ENCODE data around the gene NID1. TPM values are rescaled to one million over a fixed set of nuclear protein-coding genes. Genes with fewer than 3 reads are reported as not detected.

Gene NID1
- total and polyA plus RNA-seq, 2 of the 4 experiments (the other 2 are of a cell fraction), result 21.9 to 83.3 TPM

DNA sequence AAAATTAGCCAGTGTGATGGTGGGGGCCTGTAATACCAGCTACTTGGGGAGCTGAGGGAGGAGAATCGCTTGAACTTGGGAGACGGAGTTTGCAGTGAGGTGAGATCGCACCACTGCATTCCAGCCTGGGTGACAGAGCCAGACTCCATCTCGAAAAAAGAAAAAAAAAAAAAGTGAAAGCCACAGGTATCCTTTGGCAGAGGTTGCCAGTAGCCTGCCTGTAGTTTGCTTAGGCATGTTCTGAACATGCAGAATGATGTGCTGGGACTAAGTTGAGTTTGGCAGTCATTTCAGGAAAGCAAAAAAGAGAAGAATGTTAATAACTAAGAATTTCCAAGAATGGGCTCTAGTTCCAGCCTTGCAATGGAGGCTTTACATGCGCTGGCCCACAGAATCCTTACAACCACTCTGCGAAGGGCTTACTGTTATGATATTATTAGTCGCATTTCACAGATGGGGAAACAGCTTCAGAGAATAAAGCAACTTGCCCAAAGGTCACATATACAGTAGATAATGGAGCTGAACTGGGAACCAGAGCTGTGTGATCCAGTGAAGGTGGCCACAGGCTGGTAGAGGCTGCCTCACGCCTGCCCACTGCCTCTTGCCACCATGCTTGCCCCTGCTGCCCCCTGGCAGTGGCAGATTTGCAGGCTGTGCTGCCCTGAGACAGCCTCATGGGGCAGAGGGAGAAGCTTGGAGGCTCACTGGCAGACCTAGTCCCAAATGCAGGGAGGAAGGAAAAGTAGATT, 131.7 kb downstream of the NID1 start:
- in situ Hi-C loops (cut with MboI; ENCODE audit: low sequenced_read_pairs), result no loop called here
- H3K4ac ChIP-seq (ENCODE audit: low read depth, low read length), result no peak overlapping the region
- H3K36me3 ChIP-seq (ENCODE audit: control insufficient read depth, insufficient read depth, low read length), result no peaks in the 10 kb centered on the region
- no peak overlapping the region for H3K27ac ChIP-seq (ENCODE audit: insufficient read depth, low read length)
- H2AK5ac ChIP-seq (ENCODE audit: low read depth, low read length), result no peak overlapping the region
- no peak overlapping the region for H3K9ac ChIP-seq (ENCODE audit: low read depth, low read length)
- no peaks in the 10 kb centered on the region for H4K20me1 ChIP-seq (ENCODE audit: insufficient read depth, low read length)
- peaks cover 1% of the 10 kb centered on the region; the same call in 1 of the 2 replicates for H3K4me1 ChIP-seq (ENCODE audit: control insufficient read depth, insufficient read depth, low read length)
- H3K4me2 ChIP-seq (ENCODE audit: low read depth, low read length), result no peak overlapping the region
- no peak overlapping the region for H4K5ac ChIP-seq (ENCODE audit: low read depth, low read length)
- dilution Hi-C loops (cut with HindIII; ENCODE audit: low sequenced_read_pairs, unreplicated experiment), result no loop called here
- TF ChIP-seq MXI1 (IDR thresholded peaks at IDR 0.05; ENCODE audit: borderline replicate concordance, low read depth, low read length), result no peak
- TF ChIP-seq SMC3 (IDR thresholded peaks at IDR 0.05; ENCODE audit: low read depth, low read length), result no peak
- TF ChIP-seq, protein P1, sequence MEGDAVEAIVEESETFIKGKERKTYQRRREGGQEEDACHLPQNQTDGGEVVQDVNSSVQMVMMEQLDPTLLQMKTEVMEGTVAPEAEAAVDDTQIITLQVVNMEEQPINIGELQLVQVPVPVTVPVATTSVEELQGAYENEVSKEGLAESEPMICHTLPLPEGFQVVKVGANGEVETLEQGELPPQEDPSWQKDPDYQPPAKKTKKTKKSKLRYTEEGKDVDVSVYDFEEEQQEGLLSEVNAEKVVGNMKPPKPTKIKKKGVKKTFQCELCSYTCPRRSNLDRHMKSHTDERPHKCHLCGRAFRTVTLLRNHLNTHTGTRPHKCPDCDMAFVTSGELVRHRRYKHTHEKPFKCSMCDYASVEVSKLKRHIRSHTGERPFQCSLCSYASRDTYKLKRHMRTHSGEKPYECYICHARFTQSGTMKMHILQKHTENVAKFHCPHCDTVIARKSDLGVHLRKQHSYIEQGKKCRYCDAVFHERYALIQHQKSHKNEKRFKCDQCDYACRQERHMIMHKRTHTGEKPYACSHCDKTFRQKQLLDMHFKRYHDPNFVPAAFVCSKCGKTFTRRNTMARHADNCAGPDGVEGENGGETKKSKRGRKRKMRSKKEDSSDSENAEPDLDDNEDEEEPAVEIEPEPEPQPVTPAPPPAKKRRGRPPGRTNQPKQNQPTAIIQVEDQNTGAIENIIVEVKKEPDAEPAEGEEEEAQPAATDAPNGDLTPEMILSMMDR (conservative IDR thresholded peaks at IDR 0.05; ENCODE audit: low read depth, low read length), result no peak
- TF ChIP-seq, protein P2, sequence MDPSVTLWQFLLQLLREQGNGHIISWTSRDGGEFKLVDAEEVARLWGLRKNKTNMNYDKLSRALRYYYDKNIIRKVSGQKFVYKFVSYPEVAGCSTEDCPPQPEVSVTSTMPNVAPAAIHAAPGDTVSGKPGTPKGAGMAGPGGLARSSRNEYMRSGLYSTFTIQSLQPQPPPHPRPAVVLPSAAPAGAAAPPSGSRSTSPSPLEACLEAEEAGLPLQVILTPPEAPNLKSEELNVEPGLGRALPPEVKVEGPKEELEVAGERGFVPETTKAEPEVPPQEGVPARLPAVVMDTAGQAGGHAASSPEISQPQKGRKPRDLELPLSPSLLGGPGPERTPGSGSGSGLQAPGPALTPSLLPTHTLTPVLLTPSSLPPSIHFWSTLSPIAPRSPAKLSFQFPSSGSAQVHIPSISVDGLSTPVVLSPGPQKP (IDR thresholded peaks at IDR 0.05; ENCODE audit: borderline replicate concordance, low read depth, low read length), result no peak
- TF ChIP-seq MAZ (IDR thresholded peaks at IDR 0.05; ENCODE audit: borderline replicate concordance, low read depth, low read length), result no peak
- TF ChIP-seq NFE2L2 (IDR thresholded peaks at IDR 0.05; ENCODE audit: low read depth, low read length), result no peak
- TF ChIP-seq, protein P3, sequence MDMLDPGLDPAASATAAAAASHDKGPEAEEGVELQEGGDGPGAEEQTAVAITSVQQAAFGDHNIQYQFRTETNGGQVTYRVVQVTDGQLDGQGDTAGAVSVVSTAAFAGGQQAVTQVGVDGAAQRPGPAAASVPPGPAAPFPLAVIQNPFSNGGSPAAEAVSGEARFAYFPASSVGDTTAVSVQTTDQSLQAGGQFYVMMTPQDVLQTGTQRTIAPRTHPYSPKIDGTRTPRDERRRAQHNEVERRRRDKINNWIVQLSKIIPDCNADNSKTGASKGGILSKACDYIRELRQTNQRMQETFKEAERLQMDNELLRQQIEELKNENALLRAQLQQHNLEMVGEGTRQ (IDR thresholded peaks at IDR 0.05; ENCODE audit: low read depth, low read length), result no peak
- no peak for TF ChIP-seq POLR2A (IDR thresholded peaks at IDR 0.05; ENCODE audit: low read depth, low read length)
- no peak for TF ChIP-seq RAD21 (IDR thresholded peaks at IDR 0.05; ENCODE audit: low read length)
- TF ChIP-seq MAFK (IDR thresholded peaks at IDR 0.05; ENCODE audit: low read depth, low read length), result no peak
- no peak for TF ChIP-seq RCOR1 (IDR thresholded peaks at IDR 0.05; ENCODE audit: insufficient replicate concordance, low read length)
- no peak for TF ChIP-seq BHLHE40 (IDR thresholded peaks at IDR 0.05; ENCODE audit: low read depth, low read length)
- TF ChIP-seq CHD1 (IDR thresholded peaks at IDR 0.05; ENCODE audit: low read depth, low read length), result no peak
- no peak for TF ChIP-seq RFX5 (IDR thresholded peaks at IDR 0.05; ENCODE audit: low read depth, low read length)
- no peak for TF ChIP-seq FOS (IDR thresholded peaks at IDR 0.05; ENCODE audit: low read depth, low read length)
- no peak for TF ChIP-seq CEBPB (IDR thresholded peaks at IDR 0.05; ENCODE audit: low read depth, low read length)
- BruUV-seq (replicated peaks), result no TSS peak
- POLR2A ChIA-PET (ENCODE audit: unreplicated experiment), result no interaction called here
- peaks cover 11% of the 10 kb centered on the region; the same call in 1 of the 2 replicates for H3K27me3 ChIP-seq (ENCODE audit: control insufficient read depth, insufficient read depth, low read length)
- H3K79me1 ChIP-seq (ENCODE audit: low read depth in 1 of 2, low read length in 2 of 2), result no peaks in the 10 kb centered on the region
- no peak overlapping the region for H2AK9ac ChIP-seq (replicated peaks; ENCODE audit: low read depth, low read length, poor library complexity)
- no peak overlapping the region for H3K4me3 ChIP-seq (ENCODE audit: insufficient read depth, low read depth, low read length)
- H2BK15ac ChIP-seq (ENCODE audit: low read depth, low read length), result no peak overlapping the region
- CTCF ChIA-PET, result interaction anchor here (1.6 kb wide), 1 partner anchor 9 kb away, joined by 3 read pairs; no protein-coding TSS in a partner anchor
- no peak overlapping the region for H3K18ac ChIP-seq (ENCODE audit: low read depth, low read length)
- H2BK120ac ChIP-seq (ENCODE audit: low read depth, low read length), result no peak overlapping the region
- H4K8ac ChIP-seq (ENCODE audit: low read depth in 2 of 2, low read length in 2 of 2), result no peak overlapping the region
- WGBS, 2 experiments (ENCODE audit: extremely low coverage in 2 of 2, insufficient read length in 1 of 2), result 100% methylated on average over 1 of the region's 8 CpGs; no CpG with 5 or more reads in 1 of the 2 experiments
- no peak overlapping the region for H2AFZ ChIP-seq (replicated peaks; ENCODE audit: low read length, poor library complexity)
- intact Hi-C loops (cut with micrococcal nuclease), result no loop called here
- no peak overlapping the region for H3K14ac ChIP-seq (replicated peaks; ENCODE audit: low read depth, low read length)
- ATAC-seq (ENCODE audit: low read depth) (no peak), DNase-seq (no peak)
- no peaks in the 10 kb centered on the region for H3K9me1 ChIP-seq (ENCODE audit: insufficient read depth, low read length)
- H4K91ac ChIP-seq (ENCODE audit: insufficient read depth, low read depth, low read length), result no peak overlapping the region
- H3K9me3 ChIP-seq (ENCODE audit: control insufficient read depth, insufficient read depth, low read length), result no peaks in the 10 kb centered on the region
- H2BK5ac ChIP-seq (ENCODE audit: low read depth, low read length, poor library complexity, severe bottlenecking), result no peak overlapping the region
- H3K23ac ChIP-seq (ENCODE audit: low read depth, low read length), result no peak overlapping the region
- no peak overlapping the region for H3K56ac ChIP-seq (ENCODE audit: extremely low read depth, insufficient read depth, low read length)
- H2BK20ac ChIP-seq (ENCODE audit: low read depth, low read length), result no peak overlapping the region
